ENCODE measurements around the gene WSB1. TPM values are rescaled to one million over a fixed set of nuclear protein-coding genes. Genes with fewer than 3 reads are reported as not detected.
"Not testable (repeated sequence)": the region's sequence is repeated elsewhere in the genome, so short reads cannot be mapped to it uniquely, and the experiment has no call there.

Gene WSB1
- total RNA-seq, 1 experiment from 2014 or later: 114 TPM

GRCh38 chr17:27327397-27327796 lies 33.5 kb downstream of the WSB1 start:
- no peaks in the 10 kb centered on the region for H3K36me3 ChIP-seq (ENCODE audit: insufficient read depth, low read length, poor library complexity, severe bottlenecking)
- intact Hi-C loops (cut with micrococcal nuclease; ENCODE audit: unreplicated experiment): no loop called here
- no peak for DNase-seq (ENCODE audit: low spot score)
- H3K9me3 ChIP-seq (ENCODE audit: low read depth, low read length, poor library complexity, severe bottlenecking): no peaks in the 10 kb centered on the region
- peaks cover 3% of the 10 kb centered on the region for H3K4me1 ChIP-seq (ENCODE audit: insufficient read depth, low read length, poor library complexity, severe bottlenecking)
- no peak overlapping the region for H3K4me3 ChIP-seq (ENCODE audit: low read depth, low read length, poor library complexity, severe bottlenecking)
- POLR2A ChIA-PET (ENCODE audit: low non-redundant PET): no interaction called here
- H3K27me3 ChIP-seq (replicated peaks; ENCODE audit: insufficient read depth, low read depth, low read length, poor library complexity): no peaks in the 10 kb centered on the region
- BruUV-seq (replicated peaks): no TSS peak
- H3K27ac ChIP-seq (ENCODE audit: low read depth, low read length, poor library complexity, severe bottlenecking): no peak overlapping the region
- CTCF ChIA-PET: interaction anchor here (0.6 to 1.5 kb wide), 3 partner anchors 17 to 90 kb away, joined by 3 to 14 read pairs (median 4); no protein-coding TSS in a partner anchor
- TF ChIP-seq CTCF (conservative IDR thresholded peaks at IDR 0.05; ENCODE audit: low read depth, low read length) (no peak), EZH2 (IDR thresholded peaks at IDR 0.05; ENCODE audit: borderline replicate concordance, low read depth, low read length, poor library complexity, severe bottlenecking) (no peak)

- H3K36me3 ChIP-seq (ENCODE audit: insufficient read depth, low read length, poor library complexity, severe bottlenecking): no peaks in the 10 kb centered on the region
- TF ChIP-seq CTCF (conservative IDR thresholded peaks at IDR 0.05; ENCODE audit: low read depth, low read length) (no peak), EZH2 (IDR thresholded peaks at IDR 0.05; ENCODE audit: borderline replicate concordance, low read depth, low read length, poor library complexity, severe bottlenecking) (no peak)
- no peak overlapping the region for H3K27ac ChIP-seq (ENCODE audit: low read depth, low read length, poor library complexity, severe bottlenecking)
- intact Hi-C loops (cut with micrococcal nuclease; ENCODE audit: unreplicated experiment): no loop called here
- H3K9me3 ChIP-seq (ENCODE audit: low read depth, low read length, poor library complexity, severe bottlenecking): no peaks in the 10 kb centered on the region
- DNase-seq (ENCODE audit: low spot score): no peak
- H3K4me1 ChIP-seq (ENCODE audit: insufficient read depth, low read length, poor library complexity, severe bottlenecking): peaks cover 6% of the 10 kb centered on the region
- BruUV-seq (replicated peaks): no TSS peak
- H3K27me3 ChIP-seq (replicated peaks; ENCODE audit: insufficient read depth, low read depth, low read length, poor library complexity): no peaks in the 10 kb centered on the region
- POLR2A ChIA-PET (ENCODE audit: low non-redundant PET): no interaction called here
- H3K4me3 ChIP-seq (ENCODE audit: low read depth, low read length, poor library complexity, severe bottlenecking): no peak overlapping the region
- CTCF ChIA-PET: interaction anchor here (0.6 to 1.5 kb wide), 2 partner anchors 17 to 90 kb away, joined by 3 to 4 read pairs; no protein-coding TSS in a partner anchor
These were observed 34.0 kb downstream of the WSB1 start for GRCh38 chr17:27327871-27328270.

GRCh38 chr17:27328686-27329085 lies 34.8 kb downstream of the WSB1 start:
- peaks cover 13% of the 10 kb centered on the region for H3K4me1 ChIP-seq (ENCODE audit: insufficient read depth, low read length, poor library complexity, severe bottlenecking)
- H3K4me3 ChIP-seq (ENCODE audit: low read depth, low read length, poor library complexity, severe bottlenecking); BruUV-seq (replicated peaks); H3K27me3 ChIP-seq (replicated peaks; ENCODE audit: insufficient read depth, low read depth, low read length, poor library complexity); H3K27ac ChIP-seq (ENCODE audit: low read depth, low read length, poor library complexity, severe bottlenecking); POLR2A ChIA-PET (ENCODE audit: low non-redundant PET); CTCF ChIA-PET; H3K36me3 ChIP-seq (ENCODE audit: insufficient read depth, low read length, poor library complexity, severe bottlenecking); H3K9me3 ChIP-seq (ENCODE audit: low read depth, low read length, poor library complexity, severe bottlenecking); intact Hi-C loops (cut with micrococcal nuclease; ENCODE audit: unreplicated experiment); DNase-seq (ENCODE audit: low spot score): not testable (repeated sequence)

- Histone ChIP-seq H3K36me3 (ENCODE audit: insufficient read depth, low read length, poor library complexity, severe bottlenecking) (no peaks in the 10 kb centered on the region), H3K4me1 (ENCODE audit: insufficient read depth, low read length, poor library complexity, severe bottlenecking) (peaks cover 15% of the 10 kb centered on the region), H3K4me3 (ENCODE audit: low read depth, low read length, poor library complexity, severe bottlenecking) (no peak overlapping the region), H3K27ac (ENCODE audit: low read depth, low read length, poor library complexity, severe bottlenecking) (no peak overlapping the region), H3K9me3 (ENCODE audit: low read depth, low read length, poor library complexity, severe bottlenecking) (no peaks in the 10 kb centered on the region), H3K27me3 (replicated peaks; ENCODE audit: insufficient read depth, low read depth, low read length, poor library complexity) (no peaks in the 10 kb centered on the region)
- CTCF ChIA-PET: no interaction called here
- POLR2A ChIA-PET (ENCODE audit: low non-redundant PET): no interaction called here
- BruUV-seq (replicated peaks): no TSS peak
- intact Hi-C loops (cut with micrococcal nuclease; ENCODE audit: unreplicated experiment): no loop called here
- no peak for DNase-seq (ENCODE audit: low spot score)
- no peak for TF ChIP-seq CTCF (conservative IDR thresholded peaks at IDR 0.05; ENCODE audit: low read depth, low read length)
These were observed 35.4 kb downstream of the WSB1 start for GRCh38 chr17:27329146-27329805.

All from A673 (cell line).